ENCODE results near the gene EIF4E2.

DNA sequence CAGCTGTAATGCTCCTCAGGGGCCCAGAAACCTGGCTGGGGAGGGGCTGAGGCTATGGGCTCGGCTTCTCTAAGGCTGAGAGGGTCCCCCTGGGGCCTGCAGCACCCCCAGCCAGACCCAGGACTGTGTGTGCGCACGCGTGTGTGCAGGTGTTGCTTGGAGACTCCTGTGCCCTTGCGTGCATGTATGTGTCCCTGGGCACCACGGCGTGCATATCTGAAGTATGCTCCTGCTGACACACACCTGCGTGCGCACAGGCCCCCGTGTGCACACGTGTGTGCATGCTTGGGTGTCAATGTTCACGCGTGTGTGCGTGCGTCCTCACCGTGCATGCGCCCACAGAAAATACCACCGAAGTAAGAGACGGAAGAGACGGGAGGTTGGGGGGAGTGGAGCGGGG is 48.0 kb upstream of the EIF4E2 start:
- TF ChIP-seq, protein P1, sequence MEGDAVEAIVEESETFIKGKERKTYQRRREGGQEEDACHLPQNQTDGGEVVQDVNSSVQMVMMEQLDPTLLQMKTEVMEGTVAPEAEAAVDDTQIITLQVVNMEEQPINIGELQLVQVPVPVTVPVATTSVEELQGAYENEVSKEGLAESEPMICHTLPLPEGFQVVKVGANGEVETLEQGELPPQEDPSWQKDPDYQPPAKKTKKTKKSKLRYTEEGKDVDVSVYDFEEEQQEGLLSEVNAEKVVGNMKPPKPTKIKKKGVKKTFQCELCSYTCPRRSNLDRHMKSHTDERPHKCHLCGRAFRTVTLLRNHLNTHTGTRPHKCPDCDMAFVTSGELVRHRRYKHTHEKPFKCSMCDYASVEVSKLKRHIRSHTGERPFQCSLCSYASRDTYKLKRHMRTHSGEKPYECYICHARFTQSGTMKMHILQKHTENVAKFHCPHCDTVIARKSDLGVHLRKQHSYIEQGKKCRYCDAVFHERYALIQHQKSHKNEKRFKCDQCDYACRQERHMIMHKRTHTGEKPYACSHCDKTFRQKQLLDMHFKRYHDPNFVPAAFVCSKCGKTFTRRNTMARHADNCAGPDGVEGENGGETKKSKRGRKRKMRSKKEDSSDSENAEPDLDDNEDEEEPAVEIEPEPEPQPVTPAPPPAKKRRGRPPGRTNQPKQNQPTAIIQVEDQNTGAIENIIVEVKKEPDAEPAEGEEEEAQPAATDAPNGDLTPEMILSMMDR (IDR thresholded peaks at IDR 0.05 in 8 of 11, conservative IDR thresholded peaks at IDR 0.05 in 3 of 11): no peak
- TF ChIP-seq POLR2A (IDR thresholded peaks at IDR 0.05): no peak

Data from spleen (tissue), 7 donors.